Measurements from ENCODE around the gene IDH2. TPM values are rescaled to one million over a fixed set of nuclear protein-coding genes. Genes with fewer than 3 reads are reported as not detected.

Gene IDH2
- total RNA-seq, 1 donor from 2014 or later: 149 TPM

DNA sequence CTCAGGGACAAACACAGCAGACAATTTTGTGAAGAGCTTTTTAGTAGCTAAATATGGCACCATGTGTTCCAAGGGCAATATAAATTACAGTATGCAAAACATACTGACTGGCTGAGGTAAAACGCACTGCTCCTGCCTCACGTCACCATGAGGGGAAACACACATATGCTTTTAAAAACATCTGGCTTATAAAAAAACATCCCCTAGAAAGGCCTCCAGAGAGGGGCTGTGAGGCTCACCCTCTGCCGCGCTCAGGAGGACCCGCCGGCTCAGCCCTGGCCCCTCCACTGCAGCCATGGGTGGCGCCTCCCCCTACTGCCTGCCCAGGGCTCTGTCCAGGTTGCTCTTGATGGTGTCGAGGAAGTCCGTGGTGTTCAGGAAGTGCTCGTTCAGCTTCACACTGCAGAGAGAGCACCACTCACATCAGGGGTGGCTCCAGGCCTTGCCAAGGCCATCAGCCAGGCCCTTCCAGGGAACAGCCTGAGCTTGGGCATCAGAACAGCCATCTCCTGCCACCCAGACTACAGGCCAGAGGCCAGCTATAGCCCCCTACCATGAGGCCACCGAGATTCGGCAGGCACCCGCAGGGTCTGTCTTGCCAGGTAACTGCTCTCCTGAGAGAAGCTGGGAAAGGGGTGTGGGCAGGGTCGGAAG, 18.2 kb downstream of the IDH2 start:
- TF ChIP-seq, protein P1, sequence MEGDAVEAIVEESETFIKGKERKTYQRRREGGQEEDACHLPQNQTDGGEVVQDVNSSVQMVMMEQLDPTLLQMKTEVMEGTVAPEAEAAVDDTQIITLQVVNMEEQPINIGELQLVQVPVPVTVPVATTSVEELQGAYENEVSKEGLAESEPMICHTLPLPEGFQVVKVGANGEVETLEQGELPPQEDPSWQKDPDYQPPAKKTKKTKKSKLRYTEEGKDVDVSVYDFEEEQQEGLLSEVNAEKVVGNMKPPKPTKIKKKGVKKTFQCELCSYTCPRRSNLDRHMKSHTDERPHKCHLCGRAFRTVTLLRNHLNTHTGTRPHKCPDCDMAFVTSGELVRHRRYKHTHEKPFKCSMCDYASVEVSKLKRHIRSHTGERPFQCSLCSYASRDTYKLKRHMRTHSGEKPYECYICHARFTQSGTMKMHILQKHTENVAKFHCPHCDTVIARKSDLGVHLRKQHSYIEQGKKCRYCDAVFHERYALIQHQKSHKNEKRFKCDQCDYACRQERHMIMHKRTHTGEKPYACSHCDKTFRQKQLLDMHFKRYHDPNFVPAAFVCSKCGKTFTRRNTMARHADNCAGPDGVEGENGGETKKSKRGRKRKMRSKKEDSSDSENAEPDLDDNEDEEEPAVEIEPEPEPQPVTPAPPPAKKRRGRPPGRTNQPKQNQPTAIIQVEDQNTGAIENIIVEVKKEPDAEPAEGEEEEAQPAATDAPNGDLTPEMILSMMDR (IDR thresholded peaks at IDR 0.05; ENCODE audit: partially characterized antibody, unreplicated experiment): no peak
- Mint-ChIP-seq H3K9me3 (ENCODE audit: unreplicated experiment) (peaks cover 1% of the 10 kb centered on the region), H3K27ac (ENCODE audit: unreplicated experiment) (no peak overlapping the region), H3K4me3 (ENCODE audit: unreplicated experiment) (no peak overlapping the region), H3K36me3 (ENCODE audit: unreplicated experiment) (no peaks in the 10 kb centered on the region), H3K27me3 (ENCODE audit: unreplicated experiment) (peaks cover 10% of the 10 kb centered on the region), H3K4me1 (ENCODE audit: low read depth, unreplicated experiment) (no peaks in the 10 kb centered on the region)
- DNase-seq: no peak

DNA sequence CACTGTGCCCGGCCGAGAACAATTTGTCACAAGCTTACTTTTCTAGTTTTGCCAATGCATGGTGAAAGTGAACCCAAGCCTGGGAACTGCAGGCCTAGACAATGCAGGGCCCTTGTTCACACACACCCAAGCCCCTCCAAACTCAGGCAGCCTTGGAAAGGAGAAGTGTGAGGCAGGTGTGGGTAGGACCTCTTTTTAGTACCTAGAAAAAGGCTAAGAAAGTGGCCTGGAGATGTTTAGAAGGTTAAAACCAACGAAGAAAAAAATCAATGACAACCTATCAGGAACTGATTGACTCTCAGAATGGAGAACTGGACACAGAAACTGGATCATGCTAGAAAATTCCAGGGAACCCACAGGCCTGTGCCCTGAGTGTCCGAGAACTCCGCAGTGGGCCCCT, 18.8 kb downstream of the IDH2 start:
- no peak overlapping the region for H3K4me3 Mint-ChIP-seq (ENCODE audit: unreplicated experiment)
- peaks cover 10% of the 10 kb centered on the region for H3K27me3 Mint-ChIP-seq (ENCODE audit: unreplicated experiment)

DNA sequence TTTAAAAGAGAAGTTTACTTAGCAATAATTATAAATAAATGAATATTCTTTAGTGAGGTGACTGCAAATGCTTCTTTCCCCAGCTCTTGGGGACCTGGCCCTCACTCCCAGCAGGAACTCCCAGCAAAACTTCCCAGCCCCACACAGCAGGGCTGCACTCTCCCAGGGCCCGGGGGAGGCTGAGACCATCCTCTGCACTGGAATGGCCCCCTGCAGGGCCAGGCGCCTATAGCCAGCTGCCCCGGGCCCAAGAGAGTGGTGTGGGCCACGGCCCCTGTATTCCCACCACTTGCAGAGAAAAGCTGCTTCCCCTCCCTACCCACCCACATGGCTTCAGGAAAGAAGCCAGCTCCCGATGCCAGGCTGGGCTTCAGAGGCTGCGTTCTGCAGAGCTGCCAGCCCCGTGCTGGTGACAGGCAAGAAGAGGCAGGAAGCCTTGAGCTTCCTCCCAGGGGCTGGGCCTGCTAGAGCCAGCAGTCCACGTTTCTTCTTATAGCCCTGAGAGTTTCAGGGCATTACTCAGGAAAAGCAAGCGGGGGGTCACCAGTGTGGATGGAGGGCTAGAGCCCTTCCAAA, 20.0 kb downstream of the IDH2 start:
- Mint-ChIP-seq H3K9me3 (ENCODE audit: unreplicated experiment) (peaks cover 1% of the 10 kb centered on the region), H3K27ac (ENCODE audit: unreplicated experiment) (no peak overlapping the region), H3K27me3 (ENCODE audit: unreplicated experiment) (peaks cover 10% of the 10 kb centered on the region), H3K36me3 (ENCODE audit: unreplicated experiment) (no peaks in the 10 kb centered on the region), H3K4me3 (ENCODE audit: unreplicated experiment) (no peak overlapping the region), H3K4me1 (ENCODE audit: low read depth, unreplicated experiment) (no peaks in the 10 kb centered on the region)
- TF ChIP-seq, protein P1 (IDR thresholded peaks at IDR 0.05; ENCODE audit: partially characterized antibody, unreplicated experiment): no peak
- no peak for DNase-seq

More for the DNA sequence above, 18.8 kb downstream of the IDH2 start:
- DNase-seq: no peak
- peaks cover 1% of the 10 kb centered on the region for H3K9me3 Mint-ChIP-seq (ENCODE audit: unreplicated experiment)
- no peak overlapping the region for H3K27ac Mint-ChIP-seq (ENCODE audit: unreplicated experiment)
- TF ChIP-seq, protein P1 (IDR thresholded peaks at IDR 0.05; ENCODE audit: partially characterized antibody, unreplicated experiment): no peak
- no peaks in the 10 kb centered on the region for H3K4me1 Mint-ChIP-seq (ENCODE audit: low read depth, unreplicated experiment)
- no peaks in the 10 kb centered on the region for H3K36me3 Mint-ChIP-seq (ENCODE audit: unreplicated experiment)

DNA sequence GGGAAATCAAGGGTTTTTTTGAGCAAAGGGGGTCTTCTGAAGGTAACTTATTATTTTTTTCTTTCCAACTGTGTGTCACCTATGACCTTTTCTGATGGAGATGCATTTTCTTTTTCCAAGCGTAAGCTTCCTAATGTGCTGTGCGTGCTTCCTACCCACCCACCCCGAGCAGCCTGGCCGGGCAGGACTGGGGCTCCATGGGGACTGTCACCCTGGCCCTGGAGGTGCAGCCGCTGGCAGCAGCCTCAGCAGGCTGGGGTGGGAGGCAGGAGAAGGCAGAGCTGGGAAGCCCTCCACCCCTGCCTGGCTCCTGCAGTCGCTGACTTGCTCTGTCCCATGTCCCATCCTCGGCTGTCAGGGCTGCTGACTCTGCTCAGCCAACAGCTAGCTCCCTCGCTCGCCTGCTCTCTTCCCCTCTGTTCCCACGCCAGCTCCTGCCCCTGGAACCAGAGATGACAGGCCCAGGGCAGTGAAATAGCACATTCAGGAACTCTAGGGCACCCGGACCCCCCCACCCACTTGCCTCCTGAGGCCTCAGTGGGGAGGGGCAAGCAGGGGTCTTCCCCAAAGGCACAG, 21.4 kb downstream of the IDH2 start:
- Mint-ChIP-seq H3K27ac (ENCODE audit: unreplicated experiment) (no peak overlapping the region), H3K36me3 (ENCODE audit: unreplicated experiment) (no peaks in the 10 kb centered on the region), H3K9me3 (ENCODE audit: unreplicated experiment) (no peaks in the 10 kb centered on the region), H3K4me3 (ENCODE audit: unreplicated experiment) (no peak overlapping the region), H3K27me3 (ENCODE audit: unreplicated experiment) (peaks cover 8% of the 10 kb centered on the region), H3K4me1 (ENCODE audit: low read depth, unreplicated experiment) (no peaks in the 10 kb centered on the region)
- no peak for DNase-seq
- TF ChIP-seq, protein P1 (IDR thresholded peaks at IDR 0.05; ENCODE audit: partially characterized antibody, unreplicated experiment): no peak

DNA sequence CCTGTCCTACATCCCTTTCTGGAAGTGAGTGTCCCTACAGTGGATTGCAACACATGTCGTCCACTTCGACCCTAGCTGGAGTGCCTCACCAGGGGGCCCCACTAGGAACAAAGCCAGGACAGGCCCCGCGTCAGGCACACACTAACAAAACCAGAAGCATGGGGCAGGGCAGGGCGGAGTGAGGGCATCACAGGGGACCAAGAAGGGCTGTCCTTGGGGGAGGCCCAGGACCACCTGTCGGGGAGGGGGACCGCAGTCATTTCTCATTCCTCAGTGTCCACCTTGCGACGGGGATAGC, 21.9 kb downstream of the IDH2 start:
- no peaks in the 10 kb centered on the region for H3K4me1 Mint-ChIP-seq (ENCODE audit: low read depth, unreplicated experiment)
- H3K27ac Mint-ChIP-seq (ENCODE audit: unreplicated experiment): no peak overlapping the region
- TF ChIP-seq, protein P1 (IDR thresholded peaks at IDR 0.05; ENCODE audit: partially characterized antibody, unreplicated experiment): no peak
- no peaks in the 10 kb centered on the region for H3K36me3 Mint-ChIP-seq (ENCODE audit: unreplicated experiment)
- H3K4me3 Mint-ChIP-seq (ENCODE audit: unreplicated experiment): no peak overlapping the region
- no peak for DNase-seq
- H3K27me3 Mint-ChIP-seq (ENCODE audit: unreplicated experiment): peaks cover 8% of the 10 kb centered on the region
- no peaks in the 10 kb centered on the region for H3K9me3 Mint-ChIP-seq (ENCODE audit: unreplicated experiment)
